ENCODE measurements around the gene TAMM41. TPM values are rescaled to one million over a fixed set of nuclear protein-coding genes. Genes with fewer than 3 reads are reported as not detected.

Gene TAMM41
- total and polyA plus RNA-seq, 4 donors, result 3.0 to 8.7 (median 5.0) TPM

GRCh38 chr3:11810276-11810675 is 36.4 kb downstream of the TAMM41 start (continued):
- no peak for TF ChIP-seq SP1 (IDR thresholded peaks at IDR 0.05)
- no peak for TF ChIP-seq YY1 (IDR thresholded peaks at IDR 0.05)
- no peak for TF ChIP-seq RXRA (IDR thresholded peaks at IDR 0.05)
- TF ChIP-seq EGR1 (IDR thresholded peaks at IDR 0.05; ENCODE audit: low read depth in 2 of 2), result no peak
- TF ChIP-seq TAF1 (conservative IDR thresholded peaks at IDR 0.05), result no peak

GRCh38 chr3:11808231-11808630 is 38.5 kb downstream of the TAMM41 start:
- Histone ChIP-seq H3K4me1 (ENCODE audit: control insufficient read depth in 4 of 4, insufficient read depth in 4 of 4, low read length in 3 of 4) (no peaks in the 10 kb centered on the region), H3K4me3 (ENCODE audit: low read depth in 1 of 3, low read length in 3 of 3) (no peak overlapping the region), H3K36me3 (ENCODE audit: control insufficient read depth in 4 of 4, insufficient read depth in 3 of 4, low read depth in 1 of 4, low read length in 3 of 4) (peaks cover 2 to 26% (median 9%) of the 10 kb centered on the region in 4 donors), H3K27me3 (ENCODE audit: control insufficient read depth in 4 of 4, insufficient read depth in 4 of 4, low read length in 3 of 4) (no peaks in the 10 kb centered on the region), H3K9ac (ENCODE audit: low read depth in 1 of 2, low read length in 2 of 2) (no peak overlapping the region), H3K9me3 (ENCODE audit: control insufficient read depth in 4 of 4, low read length in 3 of 4) (no peaks in the 10 kb centered on the region), H3K27ac (ENCODE audit: low read depth in 1 of 2, low read length in 2 of 2) (no peak overlapping the region)
- 70% methylated on average over 9 of the region's 9 CpGs for WGBS
- no peak for DNase-seq (ENCODE audit: low spot score)
- TF ChIP-seq EGR1 (IDR thresholded peaks at IDR 0.05; ENCODE audit: low read depth in 2 of 2), result no peak
- TF ChIP-seq FOXA2 (IDR thresholded peaks at IDR 0.05), result no peak
- no peak for TF ChIP-seq HNF4G (IDR thresholded peaks at IDR 0.05)
- no peak for TF ChIP-seq SP1 (IDR thresholded peaks at IDR 0.05)
- no peak for TF ChIP-seq JUND (IDR thresholded peaks at IDR 0.05)

GRCh38 chr3:11807686-11808085 is 39.0 kb downstream of the TAMM41 start:
- 93% methylated on average over 5 of the region's 5 CpGs for WGBS
- Histone ChIP-seq H3K9ac (ENCODE audit: low read depth in 1 of 2, low read length in 2 of 2) (no peak overlapping the region), H3K4me1 (ENCODE audit: control insufficient read depth in 4 of 4, insufficient read depth in 4 of 4, low read length in 3 of 4) (no peaks in the 10 kb centered on the region), H3K36me3 (ENCODE audit: control insufficient read depth in 4 of 4, insufficient read depth in 3 of 4, low read depth in 1 of 4, low read length in 3 of 4) (peaks cover 2 to 26% (median 9%) of the 10 kb centered on the region in 4 donors), H3K4me3 (ENCODE audit: low read depth in 1 of 3, low read length in 3 of 3) (no peak overlapping the region), H3K27ac (ENCODE audit: low read depth in 1 of 2, low read length in 2 of 2) (no peak overlapping the region), H3K9me3 (ENCODE audit: control insufficient read depth in 4 of 4, low read length in 3 of 4) (no peaks in the 10 kb centered on the region), H3K27me3 (ENCODE audit: control insufficient read depth in 4 of 4, insufficient read depth in 4 of 4, low read length in 3 of 4) (no peaks in the 10 kb centered on the region)
- no peak for TF ChIP-seq ZBTB33 (IDR thresholded peaks at IDR 0.05)
- TF ChIP-seq REST (IDR thresholded peaks at IDR 0.05), result no peak
- no peak for TF ChIP-seq HNF4G (IDR thresholded peaks at IDR 0.05)
- TF ChIP-seq MAX (IDR thresholded peaks at IDR 0.05), result no peak
- TF ChIP-seq JUND (IDR thresholded peaks at IDR 0.05), result no peak
- TF ChIP-seq FOXA2 (IDR thresholded peaks at IDR 0.05), result no peak
- no peak for TF ChIP-seq TAF1 (conservative IDR thresholded peaks at IDR 0.05)
- TF ChIP-seq YY1 (IDR thresholded peaks at IDR 0.05), result no peak
- TF ChIP-seq EGR1 (IDR thresholded peaks at IDR 0.05; ENCODE audit: low read depth in 2 of 2), result no peak
- no peak for TF ChIP-seq SP1 (IDR thresholded peaks at IDR 0.05)
- no peak for TF ChIP-seq CTCF (IDR thresholded peaks at IDR 0.05; ENCODE audit: low read depth, low read length, missing input control)
- TF ChIP-seq RXRA (IDR thresholded peaks at IDR 0.05), result no peak
- TF ChIP-seq RAD21 (IDR thresholded peaks at IDR 0.05), result no peak
- no peak for TF ChIP-seq NR2F2 (IDR thresholded peaks at IDR 0.05)
- TF ChIP-seq ATF3 (IDR thresholded peaks at IDR 0.05), result no peak
- no peak for TF ChIP-seq GABPA (IDR thresholded peaks at IDR 0.05 in 1 of 2, conservative IDR thresholded peaks at IDR 0.05 in 1 of 2)
- TF ChIP-seq HNF4A (conservative IDR thresholded peaks at IDR 0.05), result no peak
- no peak for TF ChIP-seq FOXA1 (IDR thresholded peaks at IDR 0.05)
- DNase-seq (ENCODE audit: low spot score), result no peak
